Endodermal cell (in vitro differentiated cells): ENCODE data around the gene EIF2B4. TPM values are rescaled to one million over a fixed set of nuclear protein-coding genes. Genes with fewer than 3 reads are reported as not detected.

ENCODE experiments used
- DNase-seq: peaks from one replicate; pipeline ENCODE4 v3.0.0-alpha.2; 2017
- H3K27ac ChIP-seq: 2 replicates; pipeline ENCODE4 v1.5.1; 2013; ENCODE audit warnings: mild to moderate bottlenecking, low read depth, low read length, moderate library complexity
- H3K27me3 ChIP-seq: 2 replicates; pipeline ENCODE4 v1.6.1; 2013; ENCODE audit warnings: mild to moderate bottlenecking, low read length, moderate library complexity; ENCODE audit not compliant: insufficient read depth, control insufficient read depth, poor library complexity, severe bottlenecking
- H3K36me3 ChIP-seq: 2 replicates; pipeline ENCODE4 v1.7.0; 2013; ENCODE audit warnings: mild to moderate bottlenecking, low read length, moderate library complexity; ENCODE audit not compliant: control insufficient read depth, insufficient read depth
- H3K4me1 ChIP-seq: one replicate; pipeline ENCODE4 v1.7.0; 2013; ENCODE audit warnings: low read length; ENCODE audit not compliant: control insufficient read depth, insufficient read depth
- H3K4me3 ChIP-seq: 2 replicates; pipeline ENCODE4 v1.5.1; 2013; ENCODE audit warnings: mild to moderate bottlenecking, low read length, moderate library complexity
- H3K9ac ChIP-seq: 2 replicates; pipeline ENCODE4 v1.6.1; 2013; ENCODE audit warnings: mild to moderate bottlenecking, low read length, moderate library complexity; ENCODE audit not compliant: poor library complexity, severe bottlenecking; ENCODE audit errors: extremely low read depth
- H3K9me3 ChIP-seq: 2 replicates; pipeline ENCODE4 v1.6.1; 2013; ENCODE audit warnings: mild to moderate bottlenecking, low read length, moderate library complexity; ENCODE audit not compliant: control insufficient read depth
- H3K27ac Mint-ChIP-seq: 2 replicates; pipeline ENCODE4 v1.8.0; 2020; ENCODE audit warnings: mixed read lengths
- H3K27me3 Mint-ChIP-seq: 2 replicates; pipeline ENCODE4 v1.8.0; 2021; ENCODE audit warnings: mild to moderate bottlenecking, mixed read lengths; ENCODE audit not compliant: insufficient read depth
- H3K36me3 Mint-ChIP-seq: 2 replicates; pipeline ENCODE4 v1.8.0; 2020; ENCODE audit warnings: low read depth, mixed read lengths
- H3K4me1 Mint-ChIP-seq: 2 replicates; pipeline ENCODE4 v1.8.0; 2020; ENCODE audit warnings: mixed read lengths
- H3K4me3 Mint-ChIP-seq: 2 replicates; pipeline ENCODE4 v1.8.0; 2020; ENCODE audit warnings: mild to moderate bottlenecking, moderate library complexity, mixed read lengths
- H3K9me3 Mint-ChIP-seq: 2 replicates; pipeline ENCODE4 v1.8.0; 2020; ENCODE audit warnings: mild to moderate bottlenecking, mixed read lengths
- WGBS, 2 experiments: methylation state at CpG; one replicate each; pipeline versions ENCODE4 v1.1.5 to v1.1.7; 2013; ENCODE audit warnings: missing lambda C conversion rate in 2 of 2, mixed read lengths in 1 of 2; ENCODE audit not compliant: insufficient coverage in 1 of 2, insufficient read length in 1 of 2; 5-methylcytosine and 5-hydroxymethylcytosine counted together
- total RNA-seq, 2 donors: library from RNA; stranded (reverse); fragmentation: NEBNext Ultra II Directional in 1 of 2; extraction: Animal tissue kit (Norgen Biotek cat#: 25700) in 1 of 2; gene quantifications; 2 replicates in 1 of 2; 3 replicates in 1 of 2; pipeline ENCODE4 v1.2.1, GENCODE V29; 2021
- TF ChIP-seq, protein P1 (sequence below): fragments of 200-600 bp; sonication (generic); conservative IDR thresholded peaks from 2 replicates; pipeline ENCODE4 v1.5.0; 2021; ENCODE audit warnings: antibody characterized with exemption, mild to moderate bottlenecking

Gene EIF2B4
- total RNA-seq, 2 donors from 2014 or later, result 56.7 to 58.6 TPM

DNA sequence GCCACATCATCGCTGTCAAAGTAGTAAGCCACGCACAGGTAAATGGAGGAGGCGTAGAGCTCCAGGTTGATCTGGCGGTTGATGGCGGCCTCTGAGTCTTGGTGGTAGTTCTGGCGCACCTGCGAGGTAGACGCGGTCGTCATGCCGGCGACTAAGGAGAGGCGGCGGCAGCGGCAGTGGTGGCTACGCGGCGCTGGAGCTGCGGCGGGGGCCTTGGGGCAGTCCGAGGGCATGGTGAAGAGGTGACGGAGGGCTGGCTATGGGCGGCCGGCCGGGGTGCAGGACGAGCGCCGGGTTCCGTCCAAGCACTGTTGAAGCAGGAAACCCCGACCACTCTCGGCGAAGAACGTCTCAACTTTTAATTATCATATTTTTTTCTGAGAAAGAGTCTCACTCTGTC is 23.1 kb upstream of the EIF2B4 start:
- Mint-ChIP-seq H3K36me3 (peaks cover 31% of the 10 kb centered on the region), H3K4me3 (no peak overlapping the region), H3K4me1 (peaks cover 2% of the 10 kb centered on the region), H3K27me3 (no peaks in the 10 kb centered on the region), H3K27ac (no peak overlapping the region), H3K9me3 (no peaks in the 10 kb centered on the region)
- TF ChIP-seq, protein P1, sequence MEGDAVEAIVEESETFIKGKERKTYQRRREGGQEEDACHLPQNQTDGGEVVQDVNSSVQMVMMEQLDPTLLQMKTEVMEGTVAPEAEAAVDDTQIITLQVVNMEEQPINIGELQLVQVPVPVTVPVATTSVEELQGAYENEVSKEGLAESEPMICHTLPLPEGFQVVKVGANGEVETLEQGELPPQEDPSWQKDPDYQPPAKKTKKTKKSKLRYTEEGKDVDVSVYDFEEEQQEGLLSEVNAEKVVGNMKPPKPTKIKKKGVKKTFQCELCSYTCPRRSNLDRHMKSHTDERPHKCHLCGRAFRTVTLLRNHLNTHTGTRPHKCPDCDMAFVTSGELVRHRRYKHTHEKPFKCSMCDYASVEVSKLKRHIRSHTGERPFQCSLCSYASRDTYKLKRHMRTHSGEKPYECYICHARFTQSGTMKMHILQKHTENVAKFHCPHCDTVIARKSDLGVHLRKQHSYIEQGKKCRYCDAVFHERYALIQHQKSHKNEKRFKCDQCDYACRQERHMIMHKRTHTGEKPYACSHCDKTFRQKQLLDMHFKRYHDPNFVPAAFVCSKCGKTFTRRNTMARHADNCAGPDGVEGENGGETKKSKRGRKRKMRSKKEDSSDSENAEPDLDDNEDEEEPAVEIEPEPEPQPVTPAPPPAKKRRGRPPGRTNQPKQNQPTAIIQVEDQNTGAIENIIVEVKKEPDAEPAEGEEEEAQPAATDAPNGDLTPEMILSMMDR, result no peak
- Histone ChIP-seq H3K4me3 (no peak overlapping the region), H3K36me3 (peaks cover 20% of the 10 kb centered on the region), H3K9me3 (no peaks in the 10 kb centered on the region), H3K27ac (no peak overlapping the region), H3K4me1 (no peaks in the 10 kb centered on the region), H3K9ac (no peak overlapping the region), H3K27me3 (no peaks in the 10 kb centered on the region)
- no peak for DNase-seq
- 96 to 97% methylated on average over 21 to 33 of the region's 33 CpGs for WGBS, 2 experiments

DNA sequence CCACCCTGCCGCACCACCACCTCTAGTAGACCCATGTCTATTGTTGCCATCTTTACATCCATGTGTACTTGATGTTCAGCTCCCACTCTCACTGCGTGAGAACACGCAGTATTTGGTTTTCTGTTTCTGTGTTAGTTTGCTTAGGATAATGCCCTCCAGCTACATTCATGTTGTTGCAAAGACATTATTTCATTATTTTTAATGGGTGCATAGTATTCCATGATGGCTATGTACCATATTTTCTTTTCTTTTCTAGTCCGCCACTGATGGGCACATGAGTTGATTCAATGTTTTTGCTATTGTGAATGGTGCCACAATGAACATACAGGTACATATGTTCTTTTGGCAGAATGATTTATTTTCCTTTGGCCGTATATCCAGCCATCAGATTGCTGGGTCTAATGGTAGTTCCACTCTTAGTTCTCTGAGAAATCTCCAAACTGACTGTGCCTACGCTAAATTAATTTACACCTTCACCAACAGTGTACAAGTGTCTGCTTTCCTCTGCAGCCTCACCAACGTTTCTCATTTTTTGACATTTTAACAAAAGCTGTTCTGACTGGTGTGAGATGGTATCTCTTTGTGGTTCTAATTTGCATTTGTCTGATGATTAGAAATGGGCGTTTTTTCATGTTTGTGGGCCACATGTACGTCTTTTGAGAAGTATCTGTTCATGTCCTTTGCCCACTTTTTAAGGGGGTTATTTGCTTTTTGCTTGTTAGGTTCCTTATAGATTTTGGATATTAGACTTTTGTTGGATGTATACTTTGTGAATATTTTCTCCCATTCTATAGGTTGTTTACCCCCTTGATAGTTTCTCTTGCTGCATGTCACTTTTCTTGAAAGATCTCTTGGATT is 20.9 kb upstream of the EIF2B4 start:
- no peaks in the 10 kb centered on the region for H3K9me3 Mint-ChIP-seq

DNA sequence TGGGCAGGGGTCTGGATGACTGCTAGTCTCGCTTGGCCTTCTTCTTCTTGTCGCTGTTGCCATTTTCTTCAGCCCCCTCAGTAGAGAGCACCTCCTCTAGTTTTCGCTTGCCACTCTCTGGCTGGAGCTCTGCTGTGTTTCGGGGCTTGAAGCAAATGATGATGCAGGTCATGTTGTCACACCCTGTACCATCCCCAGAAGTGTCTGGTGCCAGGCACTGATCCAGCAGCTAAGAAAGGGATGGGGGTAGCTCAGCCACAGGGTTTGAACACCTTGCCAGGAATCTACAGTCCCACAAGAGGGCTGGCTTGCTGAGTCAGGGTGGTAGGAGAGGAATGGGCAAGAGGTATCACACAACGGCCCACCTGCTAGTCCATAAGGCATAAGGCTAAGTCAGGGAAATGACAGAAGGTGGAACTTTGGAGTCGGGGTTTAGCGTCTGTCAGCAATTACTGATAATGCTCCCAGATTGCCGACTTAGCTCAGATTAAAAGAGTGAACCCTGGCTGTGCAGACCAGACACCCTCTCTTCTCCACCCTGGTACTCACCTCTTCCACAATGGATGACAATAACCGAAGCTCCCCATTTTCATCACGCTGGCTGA is 11.5 kb upstream of the EIF2B4 start:
- Mint-ChIP-seq H3K27me3 (no peaks in the 10 kb centered on the region), H3K27ac (peak overlapping the region; percentile 97), H3K4me1 (peaks cover 19% of the 10 kb centered on the region), H3K9me3 (no peaks in the 10 kb centered on the region), H3K36me3 (peaks cover 57% of the 10 kb centered on the region), H3K4me3 (peak overlapping the region; percentile 92)
- peak; percentile 52 for DNase-seq
- peaks cover 78% of the 10 kb centered on the region for H3K36me3 ChIP-seq
- no peak overlapping the region for H3K9ac ChIP-seq
- H3K9me3 ChIP-seq, result no peaks in the 10 kb centered on the region
- TF ChIP-seq, protein P1, result no peak
- H3K27ac ChIP-seq, result peak overlapping the region; percentile 96
- H3K27me3 ChIP-seq, result no peaks in the 10 kb centered on the region
- H3K4me1 ChIP-seq, result peaks cover 4% of the 10 kb centered on the region
- H3K4me3 ChIP-seq, result no peak overlapping the region
- WGBS, 2 experiments, result 94 to 97% methylated on average over 10 of the region's 10 CpGs

More for the DNA sequence above, 20.9 kb upstream of the EIF2B4 start:
- no peaks in the 10 kb centered on the region for H3K4me1 Mint-ChIP-seq
- no peak overlapping the region for H3K4me3 Mint-ChIP-seq
- no peaks in the 10 kb centered on the region for H3K4me1 ChIP-seq
- H3K9ac ChIP-seq, result no peak overlapping the region
- TF ChIP-seq, protein P1, result no peak
- H3K36me3 ChIP-seq, result peaks cover 25% of the 10 kb centered on the region
- DNase-seq, result no peak
- no peaks in the 10 kb centered on the region for H3K27me3 ChIP-seq
- peaks cover 42% of the 10 kb centered on the region for H3K36me3 Mint-ChIP-seq
- H3K4me3 ChIP-seq, result no peak overlapping the region
- no peaks in the 10 kb centered on the region for H3K27me3 Mint-ChIP-seq
- 90 to 95% methylated on average over 1 to 9 of the region's 9 CpGs for WGBS, 2 experiments
- no peaks in the 10 kb centered on the region for H3K9me3 ChIP-seq
- H3K27ac ChIP-seq, result no peak overlapping the region
- no peak overlapping the region for H3K27ac Mint-ChIP-seq
